Fibroblast of skin of right quadriceps (primary cell): Measurements from ENCODE around the gene MAP4K2.

Experiments used
- DNase-seq: peaks from one replicate; pipeline ENCODE4 v3.0.0-alpha.2; 2013

The MAP4K2 gene

GRCh38 chr11:64790205-64791095 lies 12.6 kb downstream of the MAP4K2 start:
- no peak for DNase-seq

GRCh38 chr11:64789331-64790204 lies 13.4 kb downstream of the MAP4K2 start:
- DNase-seq, result no peak

GRCh38 chr11:64788321-64789215 lies 14.4 kb downstream of the MAP4K2 start:
- no peak for DNase-seq

- peak; percentile 19 for DNase-seq
Measured at GRCh38 chr11:64787526-64788320, 15.3 kb downstream of the MAP4K2 start.

GRCh38 chr11:64786308-64786707 lies 16.7 kb downstream of the MAP4K2 start:
- DNase-seq, result no peak

- DNase-seq, result no peak
Measured at GRCh38 chr11:64784813-64785581, 18.0 kb downstream of the MAP4K2 start.

- peak; percentile 100 for DNase-seq
Measured at GRCh38 chr11:64778473-64779298, 24.3 kb downstream of the MAP4K2 start, which contains the start of gene SF1. Gene SF1 (minus strand): TSS chr11:64778542. CDS start chr11:64778392, 150 bp downstream.

- DNase-seq, result no peak
Measured at GRCh38 chr11:64778223-64778472, 24.9 kb downstream of the MAP4K2 start.

GRCh38 chr11:64777449-64778222 lies 25.4 kb downstream of the MAP4K2 start:
- DNase-seq, result peak; percentile 82

GRCh38 chr11:64776875-64777274 lies 26.1 kb downstream of the MAP4K2 start:
- no peak for DNase-seq

- no peak for DNase-seq
Measured at GRCh38 chr11:64776425-64776824, 26.6 kb downstream of the MAP4K2 start.

- DNase-seq, result no peak
Measured at GRCh38 chr11:64774144-64774543, 28.9 kb downstream of the MAP4K2 start.

GRCh38 chr11:64772303-64773018 lies 30.6 kb downstream of the MAP4K2 start:
- no peak for DNase-seq

GRCh38 chr11:64771861-64772260 lies 31.2 kb downstream of the MAP4K2 start:
- no peak for DNase-seq

GRCh38 chr11:64770120-64770519 lies 32.9 kb downstream of the MAP4K2 start:
- DNase-seq, result no peak

GRCh38 chr11:64769283-64769682 lies 33.7 kb downstream of the MAP4K2 start:
- DNase-seq, result no peak

GRCh38 chr11:64768300-64768694 lies 34.7 kb downstream of the MAP4K2 start:
- DNase-seq, result no peak
